Ovary (tissue), 9 donors: ENCODE results near the gene KATNAL1. TPM values are rescaled to one million over a fixed set of nuclear protein-coding genes. Genes with fewer than 3 reads are reported as not detected.

Experiments
- DNase-seq, 5 donors: peaks; one replicate each; pipeline ENCODE4 v3.0.0-alpha.2; 2019 to 2020
- H3K27ac ChIP-seq, 2 donors: fragments of 200-600 bp; one replicate each; pipeline versions ENCODE4 v1.5.1 to v1.8.0; 2019 to 2022
- H3K27me3 ChIP-seq: fragments of 200-600 bp; one replicate; pipeline ENCODE4 v1.8.0; 2022
- H3K36me3 ChIP-seq: fragments of 200-600 bp; sonication (generic); one replicate; pipeline ENCODE4 v1.5.1; 2019
- H3K4me1 ChIP-seq: one replicate; pipeline ENCODE4 v1.8.1; 2013; ENCODE audit warnings: mild to moderate bottlenecking, moderate library complexity; ENCODE audit not compliant: insufficient read depth
- H3K4me3 ChIP-seq: fragments of 200-600 bp; sonication (generic); one replicate; pipeline ENCODE4 v1.5.1; 2017
- H3K9me3 ChIP-seq, 2 donors: fragments of 200-600 bp in 1 of 2; sonication (generic) in 1 of 2; one replicate each; pipeline versions ENCODE4 v1.5.1 to v1.8.1; 2013 to 2019; ENCODE audit warnings: mild to moderate bottlenecking in 1 of 2, moderate library complexity in 1 of 2
- EP300 ChIP-seq: sonication (generic); formaldehyde crosslinking; IDR thresholded peaks from one replicate; pipeline ENCODE4 v1.6.1; 2017; ENCODE audit warnings: antibody characterized with exemption
- POLR2A ChIP-seq: fragments of 450-650 bp; IDR thresholded peaks from one replicate; pipeline ENCODE4 v1.6.1; 2017; ENCODE audit warnings: antibody characterized with exemption, mild to moderate bottlenecking, moderate library complexity
- WGBS, 3 donors: extraction: QIAGEN DNeasy Blood & Tissue Kit in 1 of 3; methylation state at CpG; one replicate each; pipeline versions ENCODE4 v1.1.5 to v1.1.7; 2013 to 2017; 5-methylcytosine and 5-hydroxymethylcytosine counted together
- intact Hi-C, 4 donors: fragments of 100-400 bp; cut with DNase I; formaldehyde crosslinking; loops; one replicate each; pipeline versions ENCODE4 v1.11.0 to v1.15.1; 2022 to 2023
- polyA plus RNA-seq, 2 donors: library from polyadenylated mRNA; stranded (reverse); fragments of 200-250 nt in 1 of 2; fragments of 350-450 nt in 1 of 2; fragmentation: Illumina TruSeq in 1 of 2; extraction: RNeasy Lipid Tissue Mini Kit (QIAGEN cat#74804) in 1 of 2; gene quantifications; one replicate each; pipeline ENCODE4 v1.2.3, GENCODE V29; 2013 to 2014
- total RNA-seq, 7 donors: library from RNA; depleted of rRNA in 2 of 7; stranded (reverse); fragments of >200 nt in 2 of 7; fragmentation: NEBNext Ultra II Directional in 3 of 7; extraction: Animal tissue kit (Norgen Biotek cat#: 25700) in 3 of 7; gene quantifications; one replicate each; pipeline versions ENCODE4 v1.1.0 to v1.2.4, GENCODE V29; 2016 to 2023
- TF ChIP-seq, protein P1 (sequence below), 3 donors: fragments of 450-650 bp in 2 of 3; fragments of 200-600 bp in 1 of 3; IDR thresholded peaks; one replicate each; pipeline versions ENCODE4 v1.5.1 to v1.8.0; 2016 to 2022; ENCODE audit warnings: antibody characterized with exemption in 3 of 3, mild to moderate bottlenecking in 1 of 3
- donor health status: DM: no; HTN: no; CAD: no; lungs with moderate emphysema.
- donor health status: DM: no; HTN: no; CAD: no.
- donor health status: Bipolar disorder and iron deficiency.
- donor health status: DM: yes; HTN: yes; CAD: no.
- donor health status: DM: no; HTN: no; CAD: no.
- donor health status: DM: yes; HTN: yes; CAD: no.

KATNAL1 gene
- total and polyA plus RNA-seq, 9 donors: 2.9 to 23.2 (median 15.7) TPM

DNA sequence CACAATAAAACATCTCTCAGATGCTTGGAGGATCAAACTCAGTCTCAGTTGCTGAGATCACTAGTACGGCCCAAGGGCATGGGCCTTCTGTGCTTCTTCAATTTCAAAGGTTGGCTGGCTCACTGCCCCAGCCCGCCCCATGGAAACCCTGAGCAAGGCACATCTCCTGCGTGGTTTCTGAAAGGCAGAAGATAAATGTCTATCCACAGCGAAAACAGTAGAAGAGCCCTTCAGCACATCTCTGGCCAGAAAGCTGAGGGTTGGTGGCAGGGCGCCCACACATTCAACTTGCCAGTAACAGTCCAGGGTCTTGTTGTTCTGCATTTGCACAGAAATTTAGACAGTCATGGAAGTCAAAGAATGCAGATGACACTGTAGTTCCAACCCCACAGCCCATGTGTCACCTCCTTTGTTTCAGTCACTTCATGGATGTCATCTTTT is 24.0 kb upstream of the KATNAL1 start:
- TF ChIP-seq POLR2A (no peak), EP300 (no peak)
- TF ChIP-seq, protein P1, sequence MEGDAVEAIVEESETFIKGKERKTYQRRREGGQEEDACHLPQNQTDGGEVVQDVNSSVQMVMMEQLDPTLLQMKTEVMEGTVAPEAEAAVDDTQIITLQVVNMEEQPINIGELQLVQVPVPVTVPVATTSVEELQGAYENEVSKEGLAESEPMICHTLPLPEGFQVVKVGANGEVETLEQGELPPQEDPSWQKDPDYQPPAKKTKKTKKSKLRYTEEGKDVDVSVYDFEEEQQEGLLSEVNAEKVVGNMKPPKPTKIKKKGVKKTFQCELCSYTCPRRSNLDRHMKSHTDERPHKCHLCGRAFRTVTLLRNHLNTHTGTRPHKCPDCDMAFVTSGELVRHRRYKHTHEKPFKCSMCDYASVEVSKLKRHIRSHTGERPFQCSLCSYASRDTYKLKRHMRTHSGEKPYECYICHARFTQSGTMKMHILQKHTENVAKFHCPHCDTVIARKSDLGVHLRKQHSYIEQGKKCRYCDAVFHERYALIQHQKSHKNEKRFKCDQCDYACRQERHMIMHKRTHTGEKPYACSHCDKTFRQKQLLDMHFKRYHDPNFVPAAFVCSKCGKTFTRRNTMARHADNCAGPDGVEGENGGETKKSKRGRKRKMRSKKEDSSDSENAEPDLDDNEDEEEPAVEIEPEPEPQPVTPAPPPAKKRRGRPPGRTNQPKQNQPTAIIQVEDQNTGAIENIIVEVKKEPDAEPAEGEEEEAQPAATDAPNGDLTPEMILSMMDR (IDR thresholded peaks at IDR 0.05): no peak
- Histone ChIP-seq H3K9me3 (no peaks in the 10 kb centered on the region), H3K4me1 (peaks cover 3% of the 10 kb centered on the region), H3K27ac (peak overlapping the region in 1 of 2 donors; percentile 53), H3K36me3 (no peaks in the 10 kb centered on the region), H3K4me3 (no peak overlapping the region), H3K27me3 (no peaks in the 10 kb centered on the region)
- intact Hi-C loops: loop anchor here in 2 of 4 donors (10.0 kb wide), 2 partner anchors 73 to 197 kb away; no protein-coding TSS in a partner anchor
- DNase-seq: peak; percentile 74 to 88 (median 79)
- WGBS, 3 donors: 20 to 28% (median 28%) methylated on average over 5 of the region's 5 CpGs

DNA sequence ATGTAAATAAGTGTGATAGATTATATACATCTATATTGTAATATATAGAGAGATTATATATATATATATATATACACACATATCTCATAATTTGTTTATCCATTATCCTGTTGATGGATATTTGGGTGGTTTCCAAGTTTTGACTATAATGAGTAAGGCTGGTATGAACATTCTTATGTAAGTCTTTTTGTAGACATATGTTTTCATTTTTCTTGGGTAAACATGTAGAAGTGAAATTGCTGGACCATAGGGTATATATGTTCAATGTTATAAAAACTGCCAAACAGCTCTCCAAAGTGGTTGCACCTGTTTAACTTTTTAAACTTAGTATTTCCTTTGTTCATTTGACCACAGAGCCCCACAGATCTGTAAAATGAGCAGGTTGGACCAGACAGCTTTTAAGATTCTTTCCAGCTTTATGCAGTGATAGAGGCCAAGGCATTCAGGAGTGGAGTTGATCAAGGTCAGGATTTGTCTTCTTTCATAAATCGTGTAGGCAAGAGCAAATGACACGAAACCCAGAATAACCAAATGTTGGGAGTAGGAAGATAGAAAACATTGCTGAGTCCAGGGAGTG is 21.7 kb upstream of the KATNAL1 start:
- TF ChIP-seq, protein P1 (IDR thresholded peaks at IDR 0.05): no peak
- TF ChIP-seq EP300: no peak
- TF ChIP-seq POLR2A: no peak
- Histone ChIP-seq H3K27ac (no peak overlapping the region), H3K4me3 (no peak overlapping the region), H3K36me3 (no peaks in the 10 kb centered on the region), H3K27me3 (no peaks in the 10 kb centered on the region), H3K4me1 (peaks cover 3% of the 10 kb centered on the region), H3K9me3 (no peaks in the 10 kb centered on the region)
- DNase-seq: no peak
- intact Hi-C loops: no loop called here
- WGBS, 3 donors: 59 to 68% (median 65%) methylated on average over 2 of the region's 2 CpGs

DNA sequence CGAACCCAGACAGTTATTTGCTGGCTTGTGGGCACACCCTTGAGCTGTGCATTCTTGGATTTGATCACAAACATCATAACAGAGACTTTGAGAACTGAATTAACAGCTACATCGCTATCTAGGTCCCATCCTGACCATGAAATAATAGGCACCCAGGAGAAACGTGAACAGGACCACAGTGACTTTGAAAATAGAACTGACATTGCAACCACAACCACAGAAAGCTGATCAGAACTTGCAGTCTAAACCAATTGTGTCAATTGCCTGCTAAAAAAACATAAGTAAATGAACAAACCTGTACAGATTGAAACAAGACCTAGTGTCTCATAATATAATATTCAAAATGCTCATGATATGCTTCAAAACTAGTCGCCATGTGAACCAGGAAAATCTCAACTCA is 18.3 kb upstream of the KATNAL1 start:
- Histone ChIP-seq H3K4me1 (no peaks in the 10 kb centered on the region), H3K27me3 (no peaks in the 10 kb centered on the region), H3K9me3 (no peaks in the 10 kb centered on the region), H3K4me3 (no peak overlapping the region), H3K36me3 (no peaks in the 10 kb centered on the region), H3K27ac (no peak overlapping the region)
- intact Hi-C loops: no loop called here
- no peak for TF ChIP-seq POLR2A
- no peak for TF ChIP-seq EP300
- TF ChIP-seq, protein P1 (IDR thresholded peaks at IDR 0.05): no peak
- WGBS, 3 donors: 83 to 90% (median 86%) methylated on average over 4 of the region's 4 CpGs
- no peak for DNase-seq

DNA sequence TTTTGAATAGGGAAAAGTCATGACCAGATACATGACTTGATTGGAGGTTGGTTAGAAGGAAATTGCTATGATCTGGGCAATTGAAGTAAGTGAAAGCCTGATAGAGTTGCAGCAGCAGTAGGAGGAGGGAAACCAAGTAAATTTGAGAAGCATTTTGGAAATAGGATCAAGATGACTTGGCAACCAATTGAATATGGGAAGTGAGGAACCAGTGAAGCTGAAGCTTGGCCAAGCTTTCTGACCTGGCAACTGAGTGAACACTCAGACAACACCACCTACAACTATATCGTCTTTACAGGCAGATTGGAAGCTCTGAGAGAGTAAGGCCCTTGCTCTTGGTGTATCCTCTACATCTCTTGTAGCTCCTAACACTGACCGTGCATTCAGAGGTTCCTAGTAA is 16.2 kb upstream of the KATNAL1 start:
- no peak overlapping the region for H3K27ac ChIP-seq
- no peaks in the 10 kb centered on the region for H3K9me3 ChIP-seq
- H3K27me3 ChIP-seq: no peaks in the 10 kb centered on the region
- intact Hi-C loops: no loop called here
- 79 to 86% (median 84%) methylated on average over 2 of the region's 2 CpGs for WGBS, 3 donors
- no peaks in the 10 kb centered on the region for H3K4me1 ChIP-seq
- no peaks in the 10 kb centered on the region for H3K36me3 ChIP-seq
- TF ChIP-seq, protein P1 (IDR thresholded peaks at IDR 0.05): no peak
- TF ChIP-seq EP300: no peak
- no peak overlapping the region for H3K4me3 ChIP-seq
- no peak for DNase-seq
